HG02943 (cell line): ENCODE data around the gene SASH1.
"Not testable (repeated sequence)": the region's sequence is repeated elsewhere in the genome, so short reads cannot be mapped to it uniquely, and the experiment has no call there.

Source experiments
- ATAC-seq: cut with Tn5 transposase; IDR thresholded peaks from one replicate; pipeline ENCODE4 v1.9.1; 2021; ENCODE audit warnings: mild to moderate bottlenecking, low read depth, moderate library complexity; ENCODE audit not compliant: unreplicated experiment

The SASH1 gene

GRCh38 chr6:148566664-148567350, 224.2 kb downstream of the SASH1 start:
- ATAC-seq: no peak

DNA sequence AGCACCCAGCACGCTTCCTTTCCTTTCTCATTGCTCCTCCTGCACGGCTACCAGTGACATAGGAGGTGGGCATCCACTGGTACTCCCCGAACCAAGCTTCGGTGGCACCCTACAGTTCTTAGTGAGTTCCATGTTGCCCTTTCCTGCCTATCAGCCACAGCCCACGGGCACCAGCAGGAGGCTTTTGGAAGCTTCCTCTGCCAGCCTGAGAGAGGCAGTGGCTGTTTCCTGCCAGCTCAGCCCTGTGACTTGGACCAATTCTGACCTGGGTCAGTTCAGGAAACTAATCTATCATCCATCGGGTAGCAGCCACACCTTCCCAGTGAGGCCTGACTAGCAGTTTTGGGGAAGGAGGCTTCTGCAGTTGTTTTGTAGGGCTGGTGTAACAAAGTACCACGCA, 227.8 kb downstream of the SASH1 start:
- no peak for ATAC-seq

GRCh38 chr6:148572676-148573335, 230.2 kb downstream of the SASH1 start:
- ATAC-seq: no peak

- no peak for ATAC-seq
These were observed 231.3 kb downstream of the SASH1 start for GRCh38 chr6:148573922-148574321.

GRCh38 chr6:148577687-148578488, 235.2 kb downstream of the SASH1 start:
- peak; percentile 85 for ATAC-seq

- ATAC-seq: peak; percentile 23
These were observed 235.8 kb downstream of the SASH1 start for GRCh38 chr6:148578489-148578814.

DNA sequence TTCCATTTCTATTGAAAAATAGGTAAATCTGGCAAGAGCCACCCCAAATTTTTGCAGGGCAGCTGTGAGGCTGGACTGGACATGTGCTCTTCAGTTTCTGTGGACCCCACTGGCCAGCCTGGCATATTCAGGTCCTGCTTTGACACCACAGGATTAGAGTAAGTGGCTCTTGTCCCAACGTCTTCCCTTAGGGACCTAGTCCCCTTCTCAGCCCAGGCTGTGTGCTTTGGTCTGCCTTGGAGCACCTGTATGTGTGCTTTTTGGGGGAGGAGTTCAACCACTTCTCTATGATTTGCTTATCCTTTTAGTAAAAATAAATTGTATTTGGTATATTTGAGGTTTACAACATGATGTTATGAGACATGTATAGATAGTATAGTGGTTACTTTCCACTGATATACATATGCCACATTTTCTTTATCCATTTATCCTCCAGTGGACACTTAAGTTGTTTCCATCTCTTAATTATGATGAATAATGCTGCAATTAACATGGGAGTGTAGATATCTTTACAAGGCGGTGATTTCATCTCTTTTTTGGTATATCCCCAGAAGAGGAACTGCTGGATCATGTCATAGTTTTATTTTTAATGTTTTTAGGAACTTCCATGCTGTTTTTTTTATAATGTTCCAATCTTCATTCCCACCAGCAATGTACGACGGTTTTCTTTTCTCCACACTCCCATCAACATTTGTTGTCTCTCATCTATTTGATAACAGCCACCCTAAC, 236.4 kb downstream of the SASH1 start:
- ATAC-seq: no peak

- no peak for ATAC-seq
These were observed 237.8 kb downstream of the SASH1 start for GRCh38 chr6:148580442-148580841.

DNA sequence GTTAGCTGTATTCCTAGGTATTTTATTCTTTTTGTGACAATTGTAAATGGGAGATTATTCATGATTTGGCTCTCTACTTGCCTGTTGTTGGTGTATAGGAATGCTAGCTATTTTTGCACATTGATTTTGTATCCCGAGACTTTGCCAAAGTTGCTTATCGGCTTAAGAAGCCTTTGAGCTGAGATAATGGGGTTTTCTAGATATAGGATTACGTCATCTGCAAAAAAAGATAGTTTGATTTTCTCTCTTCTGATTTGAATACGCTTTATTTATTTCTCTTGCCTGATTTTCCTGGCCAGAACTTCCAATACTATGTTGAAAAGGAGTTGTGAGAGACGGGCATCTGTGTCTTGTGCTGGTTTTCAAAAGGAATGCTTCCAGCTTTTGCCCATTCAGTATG, 241.0 kb downstream of the SASH1 start:
- ATAC-seq: no peak

- ATAC-seq: not testable (repeated sequence)
These were observed 243.0 kb downstream of the SASH1 start for GRCh38 chr6:148585641-148586040.

GRCh38 chr6:148590883-148591282, 248.2 kb downstream of the SASH1 start:
- ATAC-seq: no peak

DNA sequence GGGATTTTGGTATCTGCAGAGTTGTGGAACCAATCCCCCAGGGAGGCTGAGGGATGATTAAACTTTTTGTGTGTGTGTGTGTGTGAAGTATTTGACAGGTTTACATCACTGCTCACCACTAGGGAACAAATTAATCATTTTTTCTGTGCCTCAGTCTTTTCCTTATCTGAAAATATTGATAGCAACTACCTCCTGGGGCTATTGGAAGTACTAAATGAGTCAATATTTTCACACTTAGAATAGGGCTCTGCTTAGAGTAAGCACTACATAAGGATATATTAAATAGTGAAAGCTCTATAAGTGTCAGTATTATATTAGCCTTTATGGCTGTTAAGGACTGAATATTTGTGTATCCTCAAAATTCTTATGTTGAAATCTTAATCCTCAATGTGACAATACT, 249.0 kb downstream of the SASH1 start:
- ATAC-seq: no peak

DNA sequence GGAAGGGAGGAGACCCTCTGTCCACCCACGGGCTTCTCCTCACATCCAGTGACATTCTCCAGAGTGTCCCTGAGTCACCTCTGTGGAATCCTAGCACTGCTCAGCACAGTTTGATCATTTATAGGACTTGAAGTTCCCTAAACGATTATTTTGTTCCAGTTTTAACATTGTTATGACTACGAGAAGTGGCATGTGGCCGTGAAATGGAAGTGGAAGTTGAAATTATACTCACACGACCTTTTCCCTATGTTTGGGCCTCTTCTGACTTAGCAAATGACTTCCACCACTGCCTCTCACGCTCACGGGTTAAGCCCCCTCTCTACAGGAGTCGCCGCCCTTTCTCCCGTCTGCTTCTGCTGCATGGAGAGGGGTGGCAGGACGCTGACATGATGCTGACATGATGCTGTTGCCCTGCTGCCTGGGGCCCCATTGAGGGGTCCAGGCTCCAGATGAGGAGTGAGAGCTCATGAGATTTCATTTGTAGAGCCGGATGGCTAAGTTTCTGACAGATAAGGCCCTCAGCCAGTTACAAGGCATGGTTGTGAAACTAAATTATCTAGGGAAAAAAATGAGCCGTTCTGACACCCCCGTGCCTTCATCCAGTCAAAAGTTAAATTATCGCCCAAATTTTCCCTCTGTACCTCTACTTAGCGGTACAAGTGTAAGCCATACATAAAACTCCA, 250.6 kb downstream of the SASH1 start:
- ATAC-seq: no peak

DNA sequence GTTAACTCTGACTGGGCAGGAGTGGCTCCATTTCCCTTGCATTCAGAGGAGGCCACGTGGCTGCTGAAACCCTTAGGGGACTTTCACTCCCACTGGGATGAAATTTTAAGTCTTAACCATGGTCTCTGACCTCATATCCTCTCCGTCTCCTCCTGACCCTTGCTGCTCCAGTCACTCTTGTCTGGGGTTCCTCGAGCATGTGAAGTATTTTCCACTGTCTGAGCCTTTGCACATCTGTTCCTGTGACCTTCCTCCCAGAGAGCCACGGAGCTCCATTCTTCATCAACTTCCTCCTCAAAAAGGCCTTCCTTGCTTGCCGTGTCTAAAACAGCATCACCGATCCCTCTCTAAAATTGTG, 251.2 kb downstream of the SASH1 start:
- ATAC-seq: no peak

DNA sequence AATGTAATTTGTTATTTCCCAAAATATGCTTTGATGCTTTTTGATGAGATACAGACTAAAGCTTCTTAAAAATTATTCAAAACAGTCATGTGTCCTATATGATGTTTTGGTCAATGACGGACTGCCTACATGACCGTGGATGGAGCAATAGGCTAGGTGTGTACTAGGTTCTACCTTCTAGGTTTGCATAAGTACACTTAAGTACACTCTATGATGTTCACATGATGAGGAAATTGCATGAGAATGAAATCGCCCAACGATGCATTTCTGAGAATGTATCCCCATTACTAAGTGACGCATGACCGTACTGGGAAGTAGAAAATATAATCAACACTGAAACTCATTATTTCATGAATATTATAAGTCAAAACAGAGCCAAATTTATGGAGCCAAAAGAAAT, 252.9 kb downstream of the SASH1 start:
- ATAC-seq: no peak

DNA sequence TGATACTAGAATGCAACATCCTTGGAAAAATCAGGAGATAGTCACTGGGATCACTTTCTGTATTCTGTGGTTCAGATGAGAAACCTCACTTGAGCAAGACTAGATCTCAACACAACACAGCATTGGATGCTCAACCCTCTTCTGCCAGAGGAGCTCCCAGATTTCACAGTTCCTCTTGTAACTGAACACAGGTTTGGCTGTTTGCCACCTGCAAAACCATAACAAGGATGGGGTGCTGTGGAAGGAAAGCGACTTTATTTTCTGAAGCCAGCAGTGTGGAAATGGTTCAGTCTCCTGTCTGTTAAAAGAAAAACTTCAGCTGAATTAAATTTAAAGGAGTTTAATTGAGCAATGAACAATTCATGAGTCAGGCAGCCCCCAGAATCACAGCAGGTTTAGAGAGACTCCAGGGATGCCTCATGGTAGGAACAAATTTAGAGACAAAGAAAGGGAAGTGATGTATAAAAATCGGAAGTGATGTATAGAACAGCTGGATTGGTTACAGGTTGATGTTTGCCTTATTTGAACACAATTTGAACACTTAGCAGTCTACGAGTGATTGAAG, 254.3 kb downstream of the SASH1 start:
- ATAC-seq: no peak

DNA sequence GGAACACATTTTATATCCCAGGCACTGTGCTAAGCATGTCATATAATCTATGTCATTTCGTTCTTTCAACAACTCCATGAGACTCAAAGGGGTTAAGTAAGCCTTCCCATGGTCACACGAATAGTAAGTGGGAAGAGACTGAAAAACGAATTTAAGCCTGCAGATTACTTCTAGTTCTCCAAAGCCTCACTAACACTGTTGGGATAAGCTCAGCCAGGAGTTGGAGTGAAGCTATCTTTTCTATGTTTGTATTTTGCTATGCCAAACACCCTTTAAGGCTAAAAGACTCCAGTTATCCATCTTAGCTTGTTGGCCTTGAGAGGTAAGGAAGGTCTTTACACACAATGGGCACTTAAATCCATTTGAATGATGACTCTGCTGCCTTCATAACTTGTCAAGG, 256.1 kb downstream of the SASH1 start:
- ATAC-seq: no peak

GRCh38 chr6:148599967-148600426, 257.4 kb downstream of the SASH1 start:
- no peak for ATAC-seq
